A549 (cell line): Measurements from ENCODE around the gene HOXC11. TPM values are rescaled to one million over a fixed set of nuclear protein-coding genes. Genes with fewer than 3 reads are reported as not detected.

Source experiments
- ATAC-seq, 2 experiments: fragments of 200-7000 bp in 1 of 2; fragments of >200 bp in 1 of 2; cut with Nextera tagmentation in 1 of 2; cut with Tn5 transposase in 1 of 2; 3 replicates each; pipeline versions ENCODE4 v1.8.0 to v1.9.1; 2018 to 2020; ENCODE audit warnings: mild to moderate bottlenecking in 1 of 2, moderate library complexity in 1 of 2
- CTCF ChIA-PET: fragments of 300-600 bp; sonication (Branson Sonifier 250); formaldehyde crosslinking; extraction: SDS; loops from one replicate; lab custom pipeline; 2021; ENCODE audit warnings: antibody characterized with exemption, inconsistent platforms; lab: Yijun Ruan, JAX
- POLR2A ChIA-PET: fragments of 350-600 bp; formaldehyde crosslinking; extraction: SDS; loops from one replicate; lab custom pipeline; 2021; ENCODE audit warnings: antibody characterized with exemption, inconsistent platforms; lab: Yijun Ruan, JAX
- DNase-seq, 2 experiments: peaks; one replicate each; pipeline versions ENCODE4 v3.0.0 to v3.0.0-alpha.2; 2011 to 2016; ENCODE audit warnings: low read depth in 1 of 2, low spot score in 1 of 2
- FAIRE-seq: peaks from 2 replicates; lab custom pipeline; 2011; peaks lifted over from hg19 to GRCh38; lab: Jason Lieb, UNC
- H3K27ac ChIP-seq, 2 experiments: fragments of >200 bp; sonication (Bioruptor Twin); formaldehyde crosslinking; 3 replicates each; pipeline ENCODE4 v1.5.1; 2016 to 2017
- H3K4me1 ChIP-seq: fragments of >200 bp; sonication (Bioruptor Twin); formaldehyde crosslinking; 3 replicates; pipeline ENCODE4 v1.6.1; 2016
- H3K4me2 ChIP-seq: fragments of >200 bp; sonication (Bioruptor Twin); formaldehyde crosslinking; 3 replicates; pipeline ENCODE4 v1.6.1; 2016
- H3K4me3 ChIP-seq: fragments of >200 bp; sonication (Bioruptor Twin); formaldehyde crosslinking; 3 replicates; pipeline ENCODE4 v1.5.1; 2016
- H3K9me3 ChIP-seq: fragments of >200 bp; sonication (Bioruptor Twin); formaldehyde crosslinking; 3 replicates; pipeline ENCODE4 v1.6.1; 2016
- CBX2 ChIP-seq: fragments of 200-600 bp; sonication (generic); IDR thresholded peaks from 2 replicates; pipeline ENCODE4 v1.6.1; 2016; ENCODE audit warnings: low read depth, mild to moderate bottlenecking, borderline replicate concordance
- CHD2 ChIP-seq: fragments of 150-350 bp; IDR thresholded peaks from 2 replicates; pipeline ENCODE4 v1.6.1; 2014; ENCODE audit warnings: low read length; ENCODE audit not compliant: partially characterized antibody
- EHMT2 ChIP-seq: fragments of 200-600 bp; sonication (generic); IDR thresholded peaks from 2 replicates; pipeline ENCODE4 v1.6.1; 2016; ENCODE audit warnings: antibody characterized with exemption, low read depth, mild to moderate bottlenecking, moderate library complexity
- EP300 ChIP-seq, 2 experiments: fragments of >200 bp; sonication (Bioruptor Twin); formaldehyde crosslinking; IDR thresholded peaks; 2 replicates in 1 of 2; 3 replicates in 1 of 2; pipeline ENCODE4 v1.6.1; 2016 to 2017
- GATA3 ChIP-seq: IDR thresholded peaks from 2 replicates; pipeline ENCODE4 v1.6.1; 2012; ENCODE audit warnings: borderline replicate concordance
- HES2 ChIP-seq: fragments of >200 bp; sonication (Bioruptor Twin); formaldehyde crosslinking; IDR thresholded peaks from 2 replicates; pipeline ENCODE4 v1.6.1; 2016
- HOXB13 ChIP-seq: fragments of 250-450 bp; sonication (Bioruptor Pico); IDR thresholded peaks from 2 replicates; pipeline ENCODE4 v1.5.0; 2020; ENCODE audit warnings: low read depth, mild to moderate bottlenecking, moderate library complexity
- KDM1A ChIP-seq: fragments of 200-600 bp; sonication (generic); IDR thresholded peaks from 2 replicates; pipeline ENCODE4 v1.6.1; 2016; ENCODE audit warnings: low read depth, mild to moderate bottlenecking
- MAFK ChIP-seq: fragments of 450-650 bp; IDR thresholded peaks from 2 replicates; pipeline ENCODE4 v1.6.1; 2014; ENCODE audit not compliant: partially characterized antibody
- MAX ChIP-seq: IDR thresholded peaks from 2 replicates; pipeline ENCODE4 v1.6.1; 2012
- NFE2L2 ChIP-seq: fragments of 150-350 bp; conservative IDR thresholded peaks from 2 replicates; pipeline ENCODE4 v1.6.1; 2014; ENCODE audit warnings: low read length
- NR3C1 ChIP-seq: fragments of >200 bp; sonication (Bioruptor Twin); formaldehyde crosslinking; IDR thresholded peaks from 3 replicates; pipeline ENCODE4 v1.6.1; 2017
- PHF8 ChIP-seq: fragments of 200-600 bp; sonication (generic); IDR thresholded peaks from 2 replicates; pipeline ENCODE4 v1.6.1; 2016; ENCODE audit warnings: low read depth, mild to moderate bottlenecking, antibody characterized with exemption, moderate library complexity, borderline replicate concordance
- RAD21 ChIP-seq, 2 experiments: fragments of >200 bp in 1 of 2; sonication (Bioruptor Twin) in 1 of 2; formaldehyde crosslinking in 1 of 2; IDR thresholded peaks in 1 of 2; conservative IDR thresholded peaks in 1 of 2; 2 replicates in 1 of 2; 3 replicates in 1 of 2; pipeline ENCODE4 v1.6.1; 2012 to 2018; ENCODE audit warnings: inconsistent platforms in 1 of 2
- RCOR1 ChIP-seq: fragments of 150-350 bp; IDR thresholded peaks from 2 replicates; pipeline ENCODE4 v1.6.1; 2014; ENCODE audit warnings: antibody characterized with exemption, low read length, low read depth
- RNF2 ChIP-seq: fragments of 200-600 bp; sonication (generic); IDR thresholded peaks from 2 replicates; pipeline ENCODE4 v1.6.1; 2016; ENCODE audit warnings: low read depth, mild to moderate bottlenecking, antibody characterized with exemption, moderate library complexity, borderline replicate concordance
- SMC3 ChIP-seq: fragments of >200 bp; sonication (Bioruptor Twin); formaldehyde crosslinking; IDR thresholded peaks from 3 replicates; pipeline ENCODE4 v1.6.1; 2018; ENCODE audit warnings: inconsistent platforms
- SREBF2 ChIP-seq: fragments of 450-650 bp; IDR thresholded peaks from 2 replicates; pipeline ENCODE4 v1.6.1; 2014; ENCODE audit warnings: mild to moderate bottlenecking, moderate library complexity
- TFCP2L1 ChIP-seq: fragments of 250-450 bp; sonication (Bioruptor Pico); IDR thresholded peaks from 2 replicates; pipeline ENCODE4 v1.5.0; 2021; ENCODE audit warnings: mild to moderate bottlenecking
- TP53 ChIP-seq: fragments of 250-450 bp; sonication (Bioruptor Pico); IDR thresholded peaks from 2 replicates; pipeline ENCODE4 v1.5.0; 2021; ENCODE audit warnings: mild to moderate bottlenecking, moderate library complexity
- ZC3H11A ChIP-seq: fragments of 450-650 bp; IDR thresholded peaks from 2 replicates; pipeline ENCODE4 v1.6.1; 2014; ENCODE audit warnings: antibody characterized with exemption, mild to moderate bottlenecking
- ZNF302 ChIP-seq: fragments of 250-450 bp; sonication (Bioruptor Pico); IDR thresholded peaks from 2 replicates; pipeline ENCODE4 v1.9.0; 2021; ENCODE audit warnings: inconsistent platforms, mild to moderate bottlenecking, moderate library complexity
- WGBS: methylation state at CpG from one replicate; pipeline ENCODE4 v1.1.6; 2017; ENCODE audit errors: missing lambda C conversion rate; 5-methylcytosine and 5-hydroxymethylcytosine counted together
- polyA plus RNA-seq, 4 experiments: library from polyadenylated mRNA; depleted of rRNA in 3 of 4; stranded (reverse); fragments of >200 nt; fragmentation: RNase III in 1 of 4; extraction: RNeasy Plus Mini Kit Qiagen cat#74134 plus additional on column Dnase treatment in 1 of 4; gene quantifications; 2 replicates in 3 of 4; 3 replicates in 1 of 4; pipeline ENCODE4 v1.2.3, GENCODE V29; 2011 to 2017
- TF ChIP-seq, protein P1 (sequence below): IDR thresholded peaks from 2 replicates; pipeline ENCODE4 v1.6.1; 2012; ENCODE audit warnings: low read depth, borderline replicate concordance
- TF ChIP-seq, protein P2 (sequence below): IDR thresholded peaks from 2 replicates; pipeline ENCODE4 v1.6.1; 2012
- TF ChIP-seq, protein P3 (sequence below): fragments of >200 bp; sonication (Bioruptor Twin); formaldehyde crosslinking; IDR thresholded peaks from 3 replicates; pipeline ENCODE4 v1.5.1; 2016

The HOXC11 gene
- polyA plus RNA-seq, 2 of the 4 experiments (the other 2 are of a cell fraction), result 0.45 to 0.58 TPM

- no peak for TF ChIP-seq CBX2
- no peak for TF ChIP-seq HOXB13 (CRISPR knock-in tag)
- no peak for TF ChIP-seq PHF8
- no peak for TF ChIP-seq NR3C1
- TF ChIP-seq SMC3, result no peak
- TF ChIP-seq EHMT2, result no peak
- TF ChIP-seq, protein P1, sequence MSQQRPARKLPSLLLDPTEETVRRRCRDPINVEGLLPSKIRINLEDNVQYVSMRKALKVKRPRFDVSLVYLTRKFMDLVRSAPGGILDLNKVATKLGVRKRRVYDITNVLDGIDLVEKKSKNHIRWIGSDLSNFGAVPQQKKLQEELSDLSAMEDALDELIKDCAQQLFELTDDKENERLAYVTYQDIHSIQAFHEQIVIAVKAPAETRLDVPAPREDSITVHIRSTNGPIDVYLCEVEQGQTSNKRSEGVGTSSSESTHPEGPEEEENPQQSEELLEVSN, result no peak
- no peak for TF ChIP-seq RNF2
- no peak for TF ChIP-seq EP300 (IDR thresholded peaks at IDR 0.05)
- TF ChIP-seq KDM1A, result no peak
- POLR2A ChIA-PET, result no interaction called here
- no peaks in the 10 kb centered on the region for H3K9me3 ChIP-seq
- no peak overlapping the region for H3K4me2 ChIP-seq
- DNase-seq (no peak), FAIRE-seq (no peak), ATAC-seq (no peak)
- H3K4me1 ChIP-seq, result peaks cover 14% of the 10 kb centered on the region
- CTCF ChIA-PET, result no interaction called here
- H3K4me3 ChIP-seq, result no peak overlapping the region
- no peak overlapping the region for H3K27ac ChIP-seq
These were observed 25.2 kb upstream of the HOXC11 start for GRCh38 chr12:53947743-53948142.

- TF ChIP-seq HES2, result no peak
- TF ChIP-seq RAD21 (conservative IDR thresholded peaks at IDR 0.05 in 1 of 2, IDR thresholded peaks at IDR 0.05 in 1 of 2), result peak in 1 of 2 experiments; percentile 34; a peak in 2 of 5 replicates
- TF ChIP-seq EP300 (IDR thresholded peaks at IDR 0.05), result no peak
- TF ChIP-seq SMC3, result peak; percentile 15; the same call in 1 of the 3 replicates
- peak; percentile 50; the same call in 1 of the 2 replicates for TF ChIP-seq GATA3
- no peak for TF ChIP-seq HOXB13 (CRISPR knock-in tag)
- no peak for TF ChIP-seq CBX2
- TF ChIP-seq MAFK, result no peak
- 0 out of 2 replicates have a peak, but pooled peaks have one; percentile 23 for TF ChIP-seq MAX
- Histone ChIP-seq H3K4me3 (no peak overlapping the region), H3K9me3 (no peaks in the 10 kb centered on the region), H3K27ac (peak overlapping the region; percentile 3 to 38; a peak in 3 of 6 replicates), H3K4me1 (peaks cover 14% of the 10 kb centered on the region), H3K4me2 (no peak overlapping the region)
- ATAC-seq (peak; percentile 57 to 82), FAIRE-seq (no peak), DNase-seq (peak in 1 of 2 experiments; percentile 61)
- ChIA-PET POLR2A (no interaction called here), CTCF (interaction anchor here (0.6 to 1.1 kb wide), 4 partner anchors 10 to 205 kb away, joined by 3 read pairs; no protein-coding TSS in a partner anchor)
- 69% methylated on average over 9 of the region's 9 CpGs for WGBS
These were observed 24.0 kb upstream of the HOXC11 start for GRCh38 chr12:53948650-53949593.

DNA sequence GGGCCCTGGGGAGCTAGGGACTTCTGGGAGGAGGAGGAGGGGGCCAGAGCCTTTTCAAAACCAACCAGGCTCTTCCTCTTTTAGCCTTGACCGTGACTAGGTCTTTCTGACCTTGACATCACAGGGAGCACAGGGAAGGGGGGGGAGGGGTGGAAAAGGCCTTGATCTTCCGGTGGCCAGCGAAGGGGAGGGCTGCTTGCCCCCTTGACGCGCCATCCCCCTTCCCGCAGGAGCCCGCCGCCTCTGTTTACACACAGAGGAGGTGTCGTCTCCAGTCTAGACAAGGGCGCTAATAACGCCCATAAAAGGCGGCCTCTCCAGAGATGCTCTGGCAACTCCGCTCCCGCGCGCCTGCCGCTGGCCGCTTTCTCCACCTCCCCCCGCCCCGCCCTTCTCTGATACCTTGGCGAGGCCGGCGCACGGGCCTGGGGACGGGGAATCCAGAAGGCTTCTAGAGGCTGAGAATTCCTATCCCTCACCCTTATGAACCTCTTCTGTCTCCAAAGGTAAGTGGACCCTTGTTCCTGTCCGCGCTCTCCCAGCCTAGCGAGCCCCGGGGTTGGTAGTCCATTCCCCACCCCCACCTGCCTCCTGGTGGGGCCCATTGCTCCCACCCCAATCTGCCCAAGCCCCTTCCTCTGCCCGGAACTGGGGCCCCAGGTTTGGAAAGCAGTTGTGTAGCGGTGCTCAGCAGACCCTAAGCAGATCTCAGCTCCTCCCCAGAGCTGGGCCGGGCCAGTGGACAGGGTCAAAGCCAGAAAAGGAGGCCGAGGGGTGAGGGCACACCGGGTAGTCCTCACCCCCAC, 23.1 kb upstream of the HOXC11 start:
- ATAC-seq (peak in 1 of 2 experiments; percentile 6; a peak in 3 of 6 replicates), FAIRE-seq (no peak), DNase-seq (no peak)
- 83% methylated on average over 29 of the region's 34 CpGs for WGBS
- no peak overlapping the region for H3K4me3 ChIP-seq
- ChIA-PET POLR2A (no interaction called here), CTCF (interaction anchor here (0.6 to 1.3 kb wide), 6 partner anchors 9 to 206 kb away, joined by 3 read pairs; no protein-coding TSS in a partner anchor)
- H3K9me3 ChIP-seq, result no peaks in the 10 kb centered on the region
- no peak overlapping the region for H3K4me2 ChIP-seq
- peaks cover 14% of the 10 kb centered on the region for H3K4me1 ChIP-seq
- TF ChIP-seq, protein P2, sequence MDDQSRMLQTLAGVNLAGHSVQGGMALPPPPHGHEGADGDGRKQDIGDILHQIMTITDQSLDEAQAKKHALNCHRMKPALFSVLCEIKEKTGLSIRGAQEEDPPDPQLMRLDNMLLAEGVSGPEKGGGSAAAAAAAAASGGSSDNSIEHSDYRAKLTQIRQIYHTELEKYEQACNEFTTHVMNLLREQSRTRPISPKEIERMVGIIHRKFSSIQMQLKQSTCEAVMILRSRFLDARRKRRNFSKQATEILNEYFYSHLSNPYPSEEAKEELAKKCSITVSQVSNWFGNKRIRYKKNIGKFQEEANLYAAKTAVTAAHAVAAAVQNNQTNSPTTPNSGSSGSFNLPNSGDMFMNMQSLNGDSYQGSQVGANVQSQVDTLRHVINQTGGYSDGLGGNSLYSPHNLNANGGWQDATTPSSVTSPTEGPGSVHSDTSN, result no peak
- TF ChIP-seq TP53 (CRISPR knock-in tag) (no peak), SREBF2 (no peak), NFE2L2 (no peak), ZNF302 (CRISPR knock-in tag) (no peak), CHD2 (no peak), MAX (no peak), ZC3H11A (no peak), EHMT2 (no peak), TFCP2L1 (CRISPR knock-in tag) (no peak), MAFK (no peak), RCOR1 (no peak)
- TF ChIP-seq, protein P3, sequence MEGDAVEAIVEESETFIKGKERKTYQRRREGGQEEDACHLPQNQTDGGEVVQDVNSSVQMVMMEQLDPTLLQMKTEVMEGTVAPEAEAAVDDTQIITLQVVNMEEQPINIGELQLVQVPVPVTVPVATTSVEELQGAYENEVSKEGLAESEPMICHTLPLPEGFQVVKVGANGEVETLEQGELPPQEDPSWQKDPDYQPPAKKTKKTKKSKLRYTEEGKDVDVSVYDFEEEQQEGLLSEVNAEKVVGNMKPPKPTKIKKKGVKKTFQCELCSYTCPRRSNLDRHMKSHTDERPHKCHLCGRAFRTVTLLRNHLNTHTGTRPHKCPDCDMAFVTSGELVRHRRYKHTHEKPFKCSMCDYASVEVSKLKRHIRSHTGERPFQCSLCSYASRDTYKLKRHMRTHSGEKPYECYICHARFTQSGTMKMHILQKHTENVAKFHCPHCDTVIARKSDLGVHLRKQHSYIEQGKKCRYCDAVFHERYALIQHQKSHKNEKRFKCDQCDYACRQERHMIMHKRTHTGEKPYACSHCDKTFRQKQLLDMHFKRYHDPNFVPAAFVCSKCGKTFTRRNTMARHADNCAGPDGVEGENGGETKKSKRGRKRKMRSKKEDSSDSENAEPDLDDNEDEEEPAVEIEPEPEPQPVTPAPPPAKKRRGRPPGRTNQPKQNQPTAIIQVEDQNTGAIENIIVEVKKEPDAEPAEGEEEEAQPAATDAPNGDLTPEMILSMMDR, result no peak
- H3K27ac ChIP-seq, result peak overlapping the region in 1 of 2 experiments; percentile 31; a peak in 2 of 6 replicates
